Measurements from ENCODE around the gene GNG13.

GRCh38 chr16:845351-845745, 44.8 kb upstream of the GNG13 start:
- TF ChIP-seq CTCF (IDR thresholded peaks at IDR 0.05) (no peak), ZFX (IDR thresholded peaks at IDR 0.05; ENCODE audit: borderline replicate concordance) (no peak)

Measured in 22Rv1 (cell line).